Measurements from ENCODE around the gene RPL35A. TPM values are rescaled to one million over a fixed set of nuclear protein-coding genes. Genes with fewer than 3 reads are reported as not detected.
"Not testable (repeated sequence)": the region's sequence is repeated elsewhere in the genome, so short reads cannot be mapped to it uniquely, and the experiment has no call there.

Gene RPL35A
- total RNA-seq, 1 experiment from 2014 or later: 2,427 TPM

GRCh38 chr3:197963019-197963637 is 13.1 kb downstream of the RPL35A start:
- Histone ChIP-seq H3K4me3 (no peak overlapping the region), H3K36me3 (no peaks in the 10 kb centered on the region; the same call in 1 of the 2 replicates), H3K9me3 (peaks cover 9% of the 10 kb centered on the region), H3K27me3 (no peaks in the 10 kb centered on the region)
- no peak for DNase-seq

GRCh38 chr3:197967337-197967989 is 17.5 kb downstream of the RPL35A start:
- not testable (repeated sequence) for H3K36me3 ChIP-seq, DNase-seq, H3K27me3 ChIP-seq, H3K4me3 ChIP-seq
- peaks cover 14% of the 10 kb centered on the region for H3K9me3 ChIP-seq

- no peaks in the 10 kb centered on the region; the same call in 1 of the 2 replicates for H3K36me3 ChIP-seq
- H3K4me3 ChIP-seq: no peak overlapping the region
- no peak for DNase-seq
- peaks cover 16% of the 10 kb centered on the region for H3K9me3 ChIP-seq
- no peaks in the 10 kb centered on the region for H3K27me3 ChIP-seq
Observed at GRCh38 chr3:197970588-197970987, 20.6 kb downstream of the RPL35A start.

GRCh38 chr3:197974016-197974415 is 24.0 kb downstream of the RPL35A start:
- peaks cover 6% of the 10 kb centered on the region; the same call in 1 of the 2 replicates for H3K9me3 ChIP-seq
- no peaks in the 10 kb centered on the region for H3K27me3 ChIP-seq
- no peak for DNase-seq
- no peaks in the 10 kb centered on the region; the same call in none of the 2 replicates for H3K36me3 ChIP-seq
- no peak overlapping the region for H3K4me3 ChIP-seq

DNA sequence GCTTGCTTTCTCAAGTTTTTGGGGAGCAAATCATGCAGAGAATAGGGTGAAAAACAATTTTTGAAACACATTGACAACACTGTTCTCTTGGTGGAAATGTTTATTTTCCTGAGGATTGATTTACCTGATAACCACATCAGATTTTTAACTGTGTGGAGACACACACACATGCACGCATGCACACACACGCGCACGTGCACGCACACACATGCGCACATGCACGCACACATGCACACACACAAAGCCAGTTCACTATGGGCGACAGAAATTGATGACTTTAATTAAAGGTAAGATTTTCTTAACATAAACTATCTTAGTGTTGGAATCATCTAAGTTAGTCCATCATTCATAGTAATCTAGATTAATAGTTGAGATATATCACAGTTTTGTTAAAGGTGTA is 25.3 kb downstream of the RPL35A start:
- no peak for DNase-seq
- no peaks in the 10 kb centered on the region for H3K27me3 ChIP-seq
- no peak overlapping the region for H3K4me3 ChIP-seq
- no peaks in the 10 kb centered on the region; the same call in none of the 2 replicates for H3K36me3 ChIP-seq
- H3K9me3 ChIP-seq: peaks cover 6% of the 10 kb centered on the region; the same call in 1 of the 2 replicates

DNA sequence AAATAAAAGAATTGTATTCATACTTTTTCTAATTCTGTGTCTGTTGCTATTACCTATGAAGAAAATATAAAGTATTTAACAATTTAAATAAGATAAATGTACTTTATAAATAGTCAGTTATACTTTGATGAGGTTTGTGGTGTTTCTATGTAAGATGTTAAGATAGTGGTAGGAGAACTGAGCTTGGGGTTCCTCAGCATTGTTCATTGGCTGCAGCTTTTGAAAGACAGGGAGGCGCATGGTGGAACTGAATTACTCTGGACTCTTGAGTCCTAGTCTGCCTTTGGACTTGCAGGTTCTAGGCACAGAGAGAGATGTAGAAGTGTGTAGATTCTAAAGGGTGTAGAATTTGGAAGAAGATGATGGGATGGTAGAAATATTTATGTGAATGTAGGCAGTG is 33.1 kb downstream of the RPL35A start:
- no peak for DNase-seq
- Histone ChIP-seq H3K36me3 (no peaks in the 10 kb centered on the region), H3K4me3 (no peak overlapping the region), H3K9me3 (no peaks in the 10 kb centered on the region), H3K27me3 (no peaks in the 10 kb centered on the region)

DNA sequence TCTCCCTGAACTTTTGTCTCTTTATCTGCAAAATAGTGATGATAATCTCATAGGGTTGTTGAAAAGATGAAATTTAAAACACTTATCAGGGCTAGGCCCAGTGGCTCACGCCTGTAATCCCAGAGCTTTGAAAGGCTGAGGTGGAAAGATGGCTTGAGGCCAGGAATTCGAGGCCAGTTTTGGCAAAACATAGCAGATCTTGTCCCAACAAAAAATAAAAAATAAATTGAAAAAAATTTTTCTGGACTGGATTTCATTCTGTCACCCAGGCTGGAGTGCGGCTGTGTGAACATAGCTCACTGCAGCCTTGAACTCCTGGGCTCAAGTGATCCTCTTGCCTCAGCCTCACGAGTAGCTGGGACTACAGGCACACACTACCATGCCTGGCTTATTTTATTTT is 39.7 kb downstream of the RPL35A start:
- DNase-seq: no peak
- H3K27me3 ChIP-seq: no peaks in the 10 kb centered on the region
- no peaks in the 10 kb centered on the region; the same call in 1 of the 2 replicates for H3K36me3 ChIP-seq
- H3K9me3 ChIP-seq: no peaks in the 10 kb centered on the region
- H3K4me3 ChIP-seq: no peak overlapping the region

DNA sequence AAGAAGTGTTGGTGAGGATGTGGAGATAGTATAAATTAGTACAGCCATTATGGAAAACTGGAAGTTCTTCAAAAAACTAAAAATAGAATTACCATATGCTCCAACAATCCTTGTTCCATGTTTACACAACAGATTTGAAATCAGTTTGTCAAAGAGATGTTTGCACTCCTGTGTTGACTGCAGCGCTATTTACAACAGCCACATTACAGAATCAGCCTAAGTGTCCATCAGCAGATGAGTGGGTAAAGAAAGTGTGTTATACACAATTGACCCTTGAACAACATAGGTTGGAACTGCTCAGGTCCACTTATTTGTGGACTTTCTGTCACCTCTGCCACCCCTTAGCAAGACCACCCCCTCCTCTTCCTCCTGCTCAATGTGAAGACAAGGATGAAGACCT is 44.7 kb downstream of the RPL35A start:
- no peaks in the 10 kb centered on the region; the same call in 1 of the 2 replicates for H3K36me3 ChIP-seq
- H3K9me3 ChIP-seq: no peaks in the 10 kb centered on the region

DNA sequence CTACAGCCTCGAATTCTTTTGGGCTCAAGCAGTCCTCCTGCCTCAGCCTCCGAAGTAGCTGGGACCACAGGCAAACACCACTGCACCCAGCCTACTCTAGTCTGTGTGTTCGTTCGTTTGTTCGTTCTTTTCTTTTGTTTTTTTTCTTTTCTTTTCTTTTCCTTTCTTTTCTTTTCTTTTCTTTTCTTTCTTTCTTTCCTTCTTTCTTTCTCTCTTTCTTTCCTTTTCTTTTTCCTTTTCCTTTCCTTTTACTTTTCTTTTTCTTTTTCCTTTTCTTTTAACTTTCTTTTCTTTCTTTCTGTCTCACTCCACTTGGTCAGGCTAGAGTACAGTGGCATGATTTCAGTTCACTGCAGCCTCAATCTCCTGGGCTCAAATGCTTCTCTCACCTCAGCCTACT is 46.9 kb downstream of the RPL35A start:
- Histone ChIP-seq H3K4me3 (no peak overlapping the region), H3K36me3 (no peaks in the 10 kb centered on the region), H3K27me3 (no peaks in the 10 kb centered on the region), H3K9me3 (no peaks in the 10 kb centered on the region)
- DNase-seq: no peak

More for the DNA sequence above, 44.7 kb downstream of the RPL35A start:
- Histone ChIP-seq H3K27me3 (no peaks in the 10 kb centered on the region), H3K4me3 (no peak overlapping the region)
- no peak for DNase-seq

DNA sequence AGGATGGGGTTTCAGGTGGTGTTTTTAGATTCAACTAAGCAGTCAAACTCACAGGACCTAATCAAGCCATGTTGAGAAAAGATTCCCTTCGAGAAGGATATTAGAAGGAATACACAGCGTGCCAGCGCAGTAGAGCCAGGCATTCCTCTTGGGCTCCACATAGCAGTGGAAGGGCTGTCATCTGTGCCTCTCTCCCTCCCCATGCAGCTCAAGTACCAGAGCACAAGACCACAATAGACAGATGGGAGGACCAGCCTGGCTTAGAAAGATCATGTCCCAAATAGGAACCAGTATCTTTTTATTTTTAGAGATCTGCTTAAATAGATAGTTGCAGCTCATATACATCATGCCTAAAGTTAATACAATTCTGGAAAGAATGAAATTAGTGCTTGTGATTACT is 47.9 kb downstream of the RPL35A start:
- no peaks in the 10 kb centered on the region for H3K27me3 ChIP-seq
- H3K36me3 ChIP-seq: no peaks in the 10 kb centered on the region
- DNase-seq: no peak
- no peak overlapping the region for H3K4me3 ChIP-seq
- no peaks in the 10 kb centered on the region for H3K9me3 ChIP-seq

Other genes starting within 250 kb of the RPL35A start
- gene RUBCN, start 213.3 kb upstream of the RPL35A start, total RNA-seq (2014; rRNA removed; shearing (Covaris generic); ENCODE audit: low replicate concordance): 3.2 and 3.5 TPM in 2 replicates
- 75.2 and 77.8 TPM in 2 replicates for gene FYTTD1, start 200.3 kb upstream of the RPL35A start, total RNA-seq (2014; rRNA removed; shearing (Covaris generic); ENCODE audit: low replicate concordance)
- 20.3 and 32.8 TPM in 2 replicates for gene LRCH3, start 158.9 kb upstream of the RPL35A start, total RNA-seq (2014; rRNA removed; shearing (Covaris generic); ENCODE audit: low replicate concordance)
- gene LMLN, start 10.0 kb downstream of the RPL35A start, total RNA-seq (2014; rRNA removed; shearing (Covaris generic); ENCODE audit: low replicate concordance): 3.5 and 5.6 TPM in 2 replicates

Measured in MG63 (cell line).